Epithelial cell of esophagus (primary cell): ENCODE measurements around the gene CSNK1G2.

Experiments
- DNase-seq: peaks from one replicate; pipeline ENCODE4 v3.0.0; 2010; ENCODE audit warnings: low read depth
- H3K4me3 ChIP-seq: 2 replicates; pipeline ENCODE4 v1.5.1; 2011; ENCODE audit warnings: mild to moderate bottlenecking, low read length, control low read depth
- TF ChIP-seq, protein P1 (sequence below): IDR thresholded peaks from 2 replicates; pipeline ENCODE4 v1.5.1; 2011; ENCODE audit warnings: low read depth, mild to moderate bottlenecking, low read length, control low read depth, inconsistent platforms; ENCODE audit not compliant: insufficient read depth; ENCODE audit errors: missing control alignments

Gene CSNK1G2

DNA sequence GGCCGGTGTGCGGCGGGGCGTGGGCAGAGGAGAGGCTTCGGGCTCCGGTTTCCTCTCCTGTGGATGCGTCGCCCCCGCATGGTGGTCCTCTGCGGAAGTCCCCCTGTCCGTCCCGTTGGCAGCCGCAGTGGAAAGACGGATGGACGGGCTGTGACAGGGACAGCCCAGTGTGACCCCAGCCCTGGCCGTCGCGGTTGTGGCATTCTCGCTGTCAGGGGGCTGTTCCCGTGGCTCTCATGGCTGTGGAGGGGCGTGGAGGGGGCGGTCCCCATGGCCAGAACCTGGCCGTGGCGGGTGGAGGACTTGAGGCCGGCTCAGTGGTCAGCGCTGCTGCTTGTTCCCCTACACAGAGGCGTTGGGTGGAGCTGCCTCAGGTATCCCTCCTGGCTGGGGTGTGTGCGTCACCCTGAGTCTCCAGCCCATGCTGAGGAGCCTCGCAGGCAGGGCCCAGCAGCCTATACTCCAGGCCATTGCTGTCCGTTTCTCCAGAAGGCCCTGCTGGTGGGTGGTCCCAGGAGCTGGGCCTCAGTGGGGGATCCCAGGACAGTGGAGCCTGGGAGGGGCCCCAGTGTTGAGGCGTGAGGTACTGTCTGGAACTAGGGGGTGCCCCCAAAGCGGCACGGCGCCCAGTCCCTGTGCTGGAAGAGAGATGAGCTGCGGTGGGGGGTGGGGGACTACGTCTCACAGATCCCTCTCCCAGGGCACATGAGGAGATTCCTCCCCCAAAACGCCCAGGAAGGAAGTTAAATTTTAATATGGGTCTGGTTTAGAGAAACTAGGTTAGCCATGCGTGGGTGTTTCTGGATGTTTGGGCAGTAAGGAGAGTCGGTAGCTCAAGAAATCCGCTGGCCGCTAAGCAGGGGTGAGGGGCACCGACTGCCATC, 20.3 kb downstream of the CSNK1G2 start:
- TF ChIP-seq, protein P1, sequence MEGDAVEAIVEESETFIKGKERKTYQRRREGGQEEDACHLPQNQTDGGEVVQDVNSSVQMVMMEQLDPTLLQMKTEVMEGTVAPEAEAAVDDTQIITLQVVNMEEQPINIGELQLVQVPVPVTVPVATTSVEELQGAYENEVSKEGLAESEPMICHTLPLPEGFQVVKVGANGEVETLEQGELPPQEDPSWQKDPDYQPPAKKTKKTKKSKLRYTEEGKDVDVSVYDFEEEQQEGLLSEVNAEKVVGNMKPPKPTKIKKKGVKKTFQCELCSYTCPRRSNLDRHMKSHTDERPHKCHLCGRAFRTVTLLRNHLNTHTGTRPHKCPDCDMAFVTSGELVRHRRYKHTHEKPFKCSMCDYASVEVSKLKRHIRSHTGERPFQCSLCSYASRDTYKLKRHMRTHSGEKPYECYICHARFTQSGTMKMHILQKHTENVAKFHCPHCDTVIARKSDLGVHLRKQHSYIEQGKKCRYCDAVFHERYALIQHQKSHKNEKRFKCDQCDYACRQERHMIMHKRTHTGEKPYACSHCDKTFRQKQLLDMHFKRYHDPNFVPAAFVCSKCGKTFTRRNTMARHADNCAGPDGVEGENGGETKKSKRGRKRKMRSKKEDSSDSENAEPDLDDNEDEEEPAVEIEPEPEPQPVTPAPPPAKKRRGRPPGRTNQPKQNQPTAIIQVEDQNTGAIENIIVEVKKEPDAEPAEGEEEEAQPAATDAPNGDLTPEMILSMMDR, result no peak
- H3K4me3 ChIP-seq, result no peak overlapping the region
- no peak for DNase-seq

DNA sequence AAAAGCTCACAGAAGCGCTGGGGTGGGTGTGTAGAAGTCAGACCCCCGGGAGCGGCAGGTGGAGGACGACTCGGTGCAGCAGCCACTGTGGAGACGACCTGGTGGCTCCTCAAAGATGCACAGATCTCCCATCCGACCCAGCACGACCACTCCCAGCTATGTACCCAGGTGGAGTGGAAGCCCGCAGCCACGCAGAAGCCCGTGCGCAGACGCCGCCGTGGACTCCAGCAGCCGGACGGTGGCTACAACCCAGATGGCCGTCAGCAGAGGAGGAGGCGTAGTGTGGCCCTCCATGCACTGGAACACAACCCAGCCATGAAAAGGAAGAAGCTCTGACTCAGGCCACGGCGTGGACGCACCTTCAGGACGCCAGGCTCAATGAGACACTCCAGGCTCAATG, 21.7 kb downstream of the CSNK1G2 start:
- H3K4me3 ChIP-seq, result no peak overlapping the region
- TF ChIP-seq, protein P1, result no peak
- DNase-seq, result no peak

DNA sequence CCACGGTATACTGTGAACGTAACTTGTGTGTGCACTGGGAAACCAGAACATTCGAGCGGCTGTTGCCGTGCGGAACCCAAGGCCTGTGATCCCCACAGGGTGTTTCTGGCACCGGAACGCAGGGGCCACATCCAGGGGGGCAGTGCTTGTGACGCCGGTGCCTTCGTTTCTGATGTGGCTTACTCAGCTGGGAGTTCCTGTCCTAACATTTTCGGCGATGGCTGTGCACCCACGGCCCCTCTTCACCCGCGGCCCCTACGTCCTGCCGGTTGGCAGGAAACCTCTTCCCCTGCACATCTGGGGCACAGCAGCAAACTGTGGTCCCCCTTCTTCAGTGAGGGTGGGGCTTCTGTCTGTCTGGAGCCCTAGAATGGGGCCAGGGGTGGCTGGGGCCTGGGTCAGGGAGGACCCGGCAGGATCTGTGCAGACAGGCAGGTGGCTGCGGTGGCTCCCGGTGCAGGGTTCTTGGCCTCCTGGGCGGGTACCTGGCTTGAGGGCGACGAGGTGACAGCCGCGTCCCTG, 26.2 kb downstream of the CSNK1G2 start:
- TF ChIP-seq, protein P1, result no peak
- H3K4me3 ChIP-seq, result no peak overlapping the region
- DNase-seq, result no peak

DNA sequence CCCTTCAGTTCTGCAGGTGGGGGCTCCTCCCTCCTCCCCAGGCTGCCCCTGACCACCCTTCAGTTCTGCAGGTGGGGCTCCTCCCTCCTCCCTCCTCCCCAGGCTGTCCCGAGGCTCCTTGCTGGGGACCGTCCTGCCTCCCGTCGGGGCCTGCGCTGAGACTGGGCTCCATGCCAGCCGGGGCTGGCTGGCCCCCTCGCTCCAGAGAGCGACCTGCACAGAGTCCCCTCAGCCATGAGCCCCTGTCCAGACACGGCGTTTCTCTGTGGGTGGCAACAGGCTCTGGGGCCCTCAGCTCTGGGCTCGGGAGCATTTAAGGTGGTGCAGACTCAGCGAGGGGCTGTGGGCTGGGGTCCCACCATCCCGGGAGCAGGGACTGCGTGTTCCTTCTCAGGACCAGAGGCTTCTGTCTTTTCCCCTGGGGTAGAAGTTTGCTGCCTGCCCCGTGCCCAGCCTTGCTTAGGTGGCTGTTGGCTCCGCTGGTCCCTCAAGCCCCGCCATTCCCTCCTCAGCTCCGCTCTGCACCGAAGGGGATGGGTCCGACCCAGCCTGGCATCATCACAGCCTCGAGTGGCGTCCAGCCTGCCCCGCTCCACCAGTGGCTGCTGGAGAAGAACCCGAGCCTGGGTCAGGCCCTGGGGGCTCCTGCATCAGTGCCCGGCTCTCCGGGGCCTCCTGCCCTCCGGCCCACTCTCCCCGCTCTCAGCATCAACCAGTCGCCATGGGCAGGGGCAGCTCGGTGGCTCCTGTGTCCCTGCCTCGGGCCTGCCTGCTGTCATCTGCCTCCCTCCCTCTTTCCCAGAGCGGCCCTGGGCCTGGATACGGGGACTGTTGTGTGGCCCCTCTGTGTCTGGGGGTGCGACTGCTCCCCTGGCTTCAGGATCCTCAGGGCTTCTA, 27.6 kb downstream of the CSNK1G2 start:
- TF ChIP-seq, protein P1, result no peak
- no peak overlapping the region for H3K4me3 ChIP-seq
- no peak for DNase-seq

DNA sequence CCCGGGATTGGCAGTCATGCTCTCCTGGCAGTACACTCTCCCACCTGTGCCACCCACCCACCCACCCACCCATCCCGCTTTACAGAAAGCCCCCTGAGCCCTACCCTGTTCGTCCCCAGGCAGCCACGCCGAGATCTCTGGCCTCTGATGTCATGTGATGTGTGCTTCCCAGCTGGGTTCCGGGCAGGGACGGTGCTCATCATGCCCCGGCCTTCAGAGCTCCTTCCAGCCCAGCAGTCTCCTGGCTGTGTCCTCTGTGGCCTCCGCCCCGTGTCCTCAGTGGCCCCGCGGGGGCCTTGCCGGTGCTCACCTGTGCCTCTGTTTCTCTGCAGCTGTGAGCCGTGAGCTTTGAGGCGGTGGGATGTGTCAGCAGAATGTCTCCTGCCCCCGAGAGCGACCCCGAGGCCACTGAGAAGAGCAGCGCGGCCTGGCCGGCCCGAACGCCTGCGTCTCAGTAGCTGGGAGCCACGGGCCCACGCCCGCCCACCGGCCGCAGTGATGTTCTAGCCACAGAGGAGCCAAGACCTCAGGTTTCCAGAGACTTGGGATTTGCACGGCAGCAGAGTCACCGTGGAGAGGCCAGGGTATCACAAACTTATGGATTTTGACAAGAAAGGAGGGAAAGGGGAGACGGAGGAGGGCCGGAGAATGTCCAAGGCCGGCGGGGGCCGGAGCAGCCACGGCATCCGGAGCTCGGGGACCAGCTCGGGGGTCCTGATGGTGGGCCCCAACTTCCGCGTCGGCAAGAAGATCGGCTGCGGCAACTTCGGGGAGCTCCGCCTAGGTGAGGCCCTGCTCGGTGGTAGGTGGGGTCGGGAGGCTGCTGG, 28.4 kb downstream of the CSNK1G2 start:
- TF ChIP-seq, protein P1, result no peak
- H3K4me3 ChIP-seq, result no peak overlapping the region
- DNase-seq, result no peak
